Stimulated activated CD4-positive, alpha-beta T cell treated with anti-CD3 and anti-CD28 coated beads, Interleukin-15, amount 100 ng/mL, for 1 hour (primary cell): Measurements from ENCODE around the gene CAMTA1.
"Not testable (repeated sequence)": the region's sequence is repeated elsewhere in the genome, so short reads cannot be mapped to it uniquely, and the experiment has no call there.

Source experiments
- DNase-seq, 2 donors: peaks; one replicate each; pipeline ENCODE4 v3.0.0-alpha.2; 2020; ENCODE audit warnings: low read depth in 1 of 2, low spot score in 1 of 2

Gene CAMTA1

DNA sequence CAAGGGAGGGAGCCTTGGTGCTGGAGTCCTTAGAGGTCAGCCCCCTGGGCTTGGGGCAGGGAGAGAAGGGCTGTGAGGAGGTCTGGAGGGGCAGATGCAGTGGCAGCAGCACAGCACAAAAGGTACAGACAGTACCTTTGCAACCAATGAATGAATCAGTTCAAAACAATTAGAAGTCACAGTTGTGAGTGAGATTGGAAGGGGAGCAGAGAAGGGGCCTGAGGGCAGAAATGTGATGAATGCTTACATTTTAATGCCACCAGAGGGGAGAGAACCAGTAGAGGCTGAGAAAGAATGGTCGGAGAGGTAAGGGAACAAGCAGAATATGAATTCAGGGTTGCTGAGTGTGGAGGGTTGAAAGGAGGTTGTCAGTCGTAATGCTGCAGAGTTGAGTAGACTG, 24.2 kb downstream of the CAMTA1 start:
- no peak for DNase-seq

DNA sequence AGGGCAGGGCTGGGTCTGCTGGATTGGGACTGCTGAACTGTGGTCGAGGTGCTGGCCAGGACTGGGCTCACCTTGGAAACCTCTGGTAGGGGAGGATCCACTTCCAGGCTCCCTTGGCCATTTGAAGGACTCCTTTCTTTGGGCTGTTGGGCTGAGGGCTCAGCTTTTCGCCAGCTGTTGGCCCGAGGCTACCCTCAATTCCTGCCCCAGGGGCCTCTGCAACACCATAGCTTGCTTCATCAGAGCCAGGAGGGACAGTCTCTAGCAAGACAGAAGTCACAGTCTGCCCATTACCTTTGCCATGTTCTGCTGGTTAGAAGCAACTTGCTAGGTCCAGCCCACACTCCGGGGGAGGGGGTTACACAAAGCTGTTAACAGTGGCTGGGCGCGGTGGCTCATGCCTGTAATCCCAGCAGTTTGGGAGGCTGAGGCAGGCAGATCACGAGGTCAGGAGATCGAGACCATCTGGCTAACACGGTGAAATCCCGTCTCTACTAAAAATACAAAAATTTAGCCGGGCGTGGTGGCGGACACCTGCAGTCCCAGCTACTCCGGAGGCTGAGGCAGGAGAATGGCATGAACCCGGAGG, 25.0 kb downstream of the CAMTA1 start:
- DNase-seq = not testable (repeated sequence)

DNA sequence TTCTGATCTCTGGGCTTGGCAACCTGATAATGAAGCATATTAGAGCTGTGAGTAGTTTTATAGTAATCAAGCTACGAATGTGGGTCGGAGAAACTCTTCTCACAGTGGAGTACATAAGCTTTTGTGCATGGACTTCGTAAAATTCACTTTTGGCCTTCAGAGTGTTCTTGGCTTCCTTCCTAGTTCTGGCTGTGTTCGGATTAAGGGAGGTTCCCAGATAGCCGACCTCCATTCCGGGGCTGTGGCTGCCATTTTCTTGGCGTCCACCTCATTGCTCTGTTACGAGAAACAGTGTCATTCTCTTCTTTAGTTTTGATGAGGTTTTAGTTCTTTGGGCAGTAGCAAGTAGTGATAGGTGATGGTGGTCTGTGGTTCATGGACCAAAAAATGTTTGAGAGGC, 26.3 kb downstream of the CAMTA1 start:
- DNase-seq = no peak

DNA sequence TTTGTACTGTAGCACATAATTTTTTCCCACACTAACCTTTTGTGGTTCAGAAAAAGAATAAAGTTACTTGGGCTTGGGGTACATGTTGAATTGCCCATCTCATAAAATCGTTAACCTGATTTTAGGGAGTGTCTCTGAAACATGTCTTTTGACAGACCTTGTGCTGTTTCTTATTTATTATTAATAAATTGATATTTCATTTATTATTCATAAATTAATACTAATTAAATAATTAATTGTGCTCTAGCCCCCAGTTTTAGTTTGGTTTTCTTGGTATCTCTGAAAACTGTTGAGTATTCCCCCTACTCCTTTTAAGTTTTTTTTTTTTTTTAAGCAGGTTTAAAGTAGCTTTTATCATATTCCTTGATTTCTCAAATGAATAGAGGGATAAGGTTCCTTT, 27.9 kb downstream of the CAMTA1 start:
- DNase-seq = no peak

DNA sequence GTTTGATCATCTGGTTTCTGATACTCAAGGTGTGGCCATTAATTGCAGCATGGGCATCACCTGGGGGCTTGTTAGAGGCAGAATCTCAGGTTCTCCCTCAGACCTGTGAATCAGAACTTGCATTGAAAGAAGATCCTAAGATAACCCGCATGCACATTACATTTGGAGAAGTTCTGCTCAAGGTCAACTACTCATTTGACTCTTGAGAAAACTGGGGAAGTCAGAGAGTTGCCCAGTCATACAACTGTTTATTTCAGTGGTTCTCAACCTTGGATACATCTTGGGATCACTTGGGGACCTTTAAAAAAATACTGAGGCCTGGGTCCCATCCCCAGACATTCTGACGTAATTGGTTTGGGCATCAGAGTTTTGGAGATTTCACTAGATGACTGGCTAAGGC, 30.5 kb downstream of the CAMTA1 start:
- no peak for DNase-seq

DNA sequence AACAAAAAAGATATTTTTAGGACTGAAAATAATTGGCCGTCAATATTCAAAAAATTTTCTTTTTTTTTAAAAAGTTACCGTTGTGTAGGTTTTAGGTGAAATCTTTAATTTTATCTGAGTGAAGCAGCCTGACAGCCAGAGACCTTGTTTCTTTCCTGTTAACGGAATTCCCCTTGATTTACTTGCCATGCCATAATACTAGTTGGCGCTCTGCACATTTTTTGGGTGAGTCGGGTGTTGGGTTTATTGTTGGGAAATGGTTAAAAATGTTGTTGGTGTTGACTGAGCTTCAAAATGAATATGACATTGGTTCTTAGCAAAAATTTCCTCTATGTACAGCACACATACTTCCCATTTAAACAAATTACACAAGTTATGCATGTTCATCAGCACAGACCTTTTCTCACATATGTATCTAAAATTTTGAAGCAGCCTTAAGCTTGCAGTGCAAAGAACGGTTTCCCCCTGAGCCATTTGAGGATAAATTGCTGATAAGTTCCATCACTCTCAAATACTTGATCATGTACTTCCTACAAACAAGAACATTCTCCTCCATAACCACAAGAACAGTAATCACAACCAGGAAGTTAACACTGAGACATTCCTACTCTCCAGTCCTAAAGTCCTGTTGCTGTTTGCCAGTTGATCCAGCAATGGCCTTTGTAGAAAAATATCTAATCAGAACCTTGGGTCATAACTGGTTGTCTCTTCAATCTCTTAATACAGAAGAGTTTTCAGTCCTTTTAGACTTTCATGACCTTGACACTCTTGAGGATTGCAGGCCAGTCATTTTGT, 34.2 kb downstream of the CAMTA1 start:
- no peak for DNase-seq

DNA sequence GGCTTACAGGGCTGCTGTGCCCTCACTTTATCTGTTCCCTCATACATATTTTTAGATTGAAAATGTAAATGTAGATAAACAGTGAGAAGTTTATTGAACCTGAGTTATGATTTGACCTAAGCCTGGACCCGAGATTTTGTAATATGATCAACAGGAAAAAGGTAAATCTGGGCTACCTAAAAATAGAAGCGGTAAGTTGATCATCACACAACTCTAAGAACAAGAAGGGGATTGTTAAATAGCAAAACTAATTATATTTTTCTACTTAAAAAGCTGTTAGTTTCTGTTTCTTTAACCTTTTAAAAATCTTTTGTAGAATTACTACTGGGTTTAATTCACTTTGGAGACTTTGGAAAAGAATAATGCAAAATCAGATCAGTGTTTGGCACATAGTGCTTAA, 35.6 kb downstream of the CAMTA1 start:
- DNase-seq = no peak

DNA sequence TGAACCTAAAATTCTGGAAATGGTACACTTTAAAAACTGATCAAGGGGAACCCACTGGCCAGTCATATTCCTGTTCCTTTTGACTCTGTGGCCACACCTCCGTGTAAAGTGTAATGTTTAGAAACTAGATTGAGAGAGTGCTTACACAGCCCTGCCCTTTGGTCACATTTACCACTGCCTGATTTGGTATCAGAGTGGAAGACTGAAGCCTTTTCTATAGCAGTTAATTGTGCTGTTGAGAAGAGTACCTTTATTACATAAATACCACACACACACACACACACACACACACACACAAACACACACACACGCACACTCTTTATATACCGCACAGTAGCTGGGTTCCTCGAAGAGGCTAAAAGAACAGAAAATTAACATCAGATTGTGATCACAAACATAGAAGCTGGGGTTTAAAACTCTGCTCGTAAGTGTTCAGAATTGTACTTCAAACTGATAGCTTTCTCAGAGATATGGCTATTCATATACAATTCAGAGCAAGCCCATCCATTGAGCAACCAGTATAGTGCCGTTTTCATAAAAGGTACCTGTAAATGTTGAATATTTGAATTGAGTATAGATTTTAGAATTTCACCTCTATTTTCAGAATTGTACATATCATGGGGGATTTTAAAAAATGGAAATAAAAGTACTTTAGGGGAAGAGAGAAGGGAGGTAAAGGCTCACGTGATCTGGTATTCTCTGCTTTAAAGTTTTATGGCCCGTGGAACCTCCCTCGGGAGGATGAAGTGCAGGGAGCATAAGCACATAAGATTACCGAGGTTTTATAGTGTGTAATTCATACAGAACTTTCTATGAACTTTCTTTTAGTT, 37.5 kb downstream of the CAMTA1 start:
- no peak for DNase-seq

DNA sequence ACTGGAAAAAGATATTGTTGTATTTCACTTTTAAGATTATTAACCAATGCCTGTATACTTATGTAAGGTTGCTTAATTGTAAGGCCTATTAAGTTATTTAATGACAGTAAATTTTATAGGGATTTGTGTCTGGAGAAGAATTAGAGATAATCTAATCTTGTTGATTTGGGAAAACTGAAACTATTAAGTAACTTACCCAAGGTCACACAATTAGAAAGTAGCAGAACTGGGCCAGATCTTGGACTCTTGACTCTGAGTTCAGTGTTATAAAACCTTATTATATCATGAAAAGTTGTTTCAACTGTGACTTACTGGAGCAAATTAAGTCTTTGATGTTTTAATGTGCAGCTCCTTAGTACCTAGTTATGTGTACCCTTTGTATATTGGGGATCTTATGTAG, 38.5 kb downstream of the CAMTA1 start:
- DNase-seq = no peak

DNA sequence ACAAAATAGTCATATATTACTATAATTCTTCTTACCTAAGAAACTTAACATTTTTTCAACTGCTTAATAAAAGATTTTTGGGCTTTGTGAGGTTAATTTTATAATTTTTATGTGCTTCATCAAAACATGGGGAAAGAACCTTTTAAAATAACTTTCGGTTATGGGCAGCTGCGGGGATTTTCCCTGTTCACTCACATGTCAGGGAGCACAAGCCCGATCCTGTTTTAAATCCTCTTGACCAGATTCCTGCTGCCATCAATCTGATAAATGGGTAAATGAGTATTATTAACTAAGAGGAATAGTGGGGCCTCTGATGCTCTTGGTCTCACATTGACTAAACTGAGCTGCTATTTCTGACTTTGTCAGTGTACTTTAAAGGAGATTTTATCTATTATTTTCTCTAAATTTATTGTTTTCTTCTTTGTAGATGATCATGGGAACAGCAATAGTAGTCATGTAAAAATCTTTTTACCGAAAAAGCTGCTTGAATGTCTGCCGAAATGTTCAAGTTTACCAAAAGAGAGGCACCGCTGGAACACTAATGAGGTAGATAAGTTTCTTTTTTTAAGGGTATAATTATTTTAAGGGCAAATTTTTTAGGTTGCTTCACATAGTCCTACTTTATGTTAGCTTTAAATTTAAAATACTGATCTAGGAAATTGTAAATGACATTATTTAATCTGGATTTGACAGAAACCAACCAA, 39.6 kb downstream of the CAMTA1 start:
- DNase-seq = no peak

DNA sequence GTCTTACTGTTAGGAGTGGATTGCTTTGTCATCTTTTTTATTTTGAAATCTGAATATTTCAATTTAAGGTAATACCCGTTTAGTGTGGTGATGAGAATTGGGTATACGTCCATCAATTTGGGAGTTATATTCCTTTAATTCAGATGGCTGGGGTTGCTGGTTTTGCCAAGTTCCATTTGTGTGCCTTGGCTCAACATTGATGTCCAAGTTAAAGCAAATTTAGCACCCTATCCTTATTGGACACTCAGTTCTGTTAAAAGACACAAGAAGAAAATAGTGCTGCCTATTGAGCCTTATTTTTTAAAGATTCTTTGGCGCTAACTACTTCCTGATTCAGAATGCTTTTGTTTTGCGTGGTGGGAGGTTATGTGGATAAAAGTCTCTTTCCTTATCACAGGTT, 40.6 kb downstream of the CAMTA1 start:
- no peak for DNase-seq

DNA sequence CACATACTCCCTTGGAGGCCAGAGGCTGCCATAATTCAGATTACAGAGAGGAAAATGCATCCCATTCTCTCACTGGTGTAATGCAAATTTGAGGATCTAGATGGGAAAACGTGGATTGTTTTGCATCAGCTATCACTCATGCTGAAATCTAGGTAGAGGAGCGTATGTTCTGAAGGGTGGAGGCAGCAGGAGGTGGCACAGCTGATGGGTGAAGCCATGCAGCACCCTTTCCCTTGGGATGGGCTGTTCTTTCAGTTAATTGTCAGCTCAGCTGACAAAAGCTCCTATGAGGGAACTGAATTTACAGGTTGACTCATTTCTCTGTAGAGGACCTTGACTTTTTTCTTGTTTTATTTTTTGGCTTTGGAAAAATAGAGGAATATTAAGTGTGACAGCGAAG, 41.8 kb downstream of the CAMTA1 start:
- DNase-seq = no peak

DNA sequence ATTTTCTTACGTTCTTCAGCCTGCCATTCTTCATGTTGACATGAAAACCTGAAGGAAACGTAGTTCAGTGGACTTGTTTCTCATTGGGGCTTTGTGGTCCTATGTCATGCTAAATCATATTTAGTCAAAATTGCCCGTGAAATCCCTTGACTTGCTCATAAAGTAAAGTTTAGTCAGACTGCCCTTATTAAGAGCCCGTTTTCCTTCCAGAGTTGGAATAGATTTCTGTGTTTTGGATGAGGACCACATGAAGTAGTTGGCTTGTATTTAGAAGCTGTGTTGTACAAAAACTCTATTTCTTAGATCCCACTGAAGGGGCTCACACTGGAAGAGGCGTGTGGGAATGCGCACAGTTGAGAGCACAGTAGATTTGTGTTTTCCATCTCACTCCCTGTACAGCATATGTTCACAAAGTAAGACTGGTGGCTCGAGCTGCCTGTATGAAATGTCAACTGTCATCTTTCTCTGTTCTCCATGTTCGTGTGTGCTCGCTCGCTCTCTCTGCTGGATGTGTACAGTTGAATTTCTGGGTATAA, 42.4 kb downstream of the CAMTA1 start:
- no peak for DNase-seq

DNA sequence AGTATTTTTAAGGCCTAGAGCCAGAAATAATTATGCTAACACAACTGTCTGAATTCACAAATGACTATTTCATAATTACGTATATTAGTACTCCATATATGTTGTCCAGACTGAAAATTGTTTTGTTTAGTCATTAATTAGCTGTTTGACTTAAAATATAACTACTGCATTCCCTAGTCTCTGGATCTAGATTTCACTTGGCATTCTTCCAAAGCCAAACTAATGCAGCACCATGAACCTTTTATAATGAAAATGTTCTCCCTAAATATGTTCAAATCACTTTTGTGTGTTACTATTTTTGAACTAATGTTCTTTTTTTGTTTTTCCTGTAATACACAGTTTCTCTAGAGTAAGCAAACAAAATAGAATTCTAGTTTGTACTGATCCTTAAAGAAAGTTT, 46.1 kb downstream of the CAMTA1 start:
- DNase-seq = no peak

DNA sequence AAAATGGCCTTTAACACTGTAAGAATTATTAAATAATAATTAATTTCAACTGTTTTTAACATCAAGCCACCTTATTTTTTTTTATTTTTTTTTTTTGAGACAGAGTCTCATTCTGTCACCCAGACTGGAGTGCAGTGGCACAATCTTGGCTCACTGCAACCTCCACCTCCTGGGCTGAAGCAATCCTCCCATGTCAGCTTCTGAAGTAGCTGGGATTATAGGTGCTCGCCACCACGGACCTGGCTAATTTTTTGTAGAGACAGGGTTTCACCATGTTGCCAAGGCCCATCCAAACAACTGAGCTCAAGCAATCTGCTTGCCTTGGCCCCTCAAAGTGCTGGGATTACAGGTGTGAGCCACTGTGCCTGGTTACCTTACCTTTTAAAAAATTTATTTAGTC, 46.8 kb downstream of the CAMTA1 start:
- DNase-seq = not testable (repeated sequence)

DNA sequence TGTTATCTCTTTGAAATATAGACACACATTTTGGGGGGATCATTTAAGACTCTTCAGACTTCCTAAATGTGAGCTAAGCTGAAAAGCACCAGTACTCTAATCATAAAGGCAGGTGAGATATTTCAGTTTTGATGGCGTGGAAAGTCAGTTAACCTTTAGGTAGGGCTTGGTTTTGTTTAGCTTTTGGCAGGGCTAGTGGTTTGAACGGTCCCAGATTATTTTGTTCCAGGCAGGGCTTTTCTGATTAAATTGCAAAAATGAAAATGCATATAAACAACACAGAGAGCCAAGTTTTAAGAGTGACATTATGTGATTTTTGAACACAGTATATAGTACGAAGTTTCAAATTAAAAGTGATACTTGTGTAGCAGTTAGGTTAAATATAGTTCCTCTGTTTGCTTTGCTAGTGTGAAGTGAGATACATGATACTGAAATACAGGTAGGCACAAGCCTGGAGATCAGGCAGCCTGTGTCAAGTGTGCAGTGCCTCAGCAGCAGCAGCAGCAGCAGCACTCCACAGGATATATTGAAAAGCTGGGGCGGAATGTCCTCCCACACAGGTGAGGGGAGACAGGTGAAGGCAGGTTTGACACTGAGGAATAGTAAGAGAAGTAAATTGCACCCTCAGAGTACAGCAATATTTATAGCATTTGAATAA, 47.4 kb downstream of the CAMTA1 start:
- no peak for DNase-seq

DNA sequence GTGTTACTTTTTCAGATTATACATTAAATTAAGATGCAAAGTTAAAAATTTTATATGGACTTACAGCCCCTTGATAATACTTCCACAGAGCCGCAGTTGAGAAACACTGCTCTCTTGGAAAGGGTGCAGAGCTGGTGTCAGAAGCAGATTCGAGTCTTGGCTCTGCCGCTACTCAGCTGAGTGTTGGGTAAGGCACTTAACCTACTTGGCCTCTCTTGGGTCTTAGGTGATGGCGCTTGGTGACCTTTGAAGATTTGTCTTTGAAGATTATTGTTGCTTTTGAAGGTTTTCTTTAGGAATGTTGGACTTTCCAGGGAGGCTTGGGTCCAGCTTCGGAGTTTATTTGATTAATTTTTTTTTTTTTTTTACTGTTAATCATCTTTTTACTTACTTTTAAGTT, 48.5 kb downstream of the CAMTA1 start:
- DNase-seq = no peak

DNA sequence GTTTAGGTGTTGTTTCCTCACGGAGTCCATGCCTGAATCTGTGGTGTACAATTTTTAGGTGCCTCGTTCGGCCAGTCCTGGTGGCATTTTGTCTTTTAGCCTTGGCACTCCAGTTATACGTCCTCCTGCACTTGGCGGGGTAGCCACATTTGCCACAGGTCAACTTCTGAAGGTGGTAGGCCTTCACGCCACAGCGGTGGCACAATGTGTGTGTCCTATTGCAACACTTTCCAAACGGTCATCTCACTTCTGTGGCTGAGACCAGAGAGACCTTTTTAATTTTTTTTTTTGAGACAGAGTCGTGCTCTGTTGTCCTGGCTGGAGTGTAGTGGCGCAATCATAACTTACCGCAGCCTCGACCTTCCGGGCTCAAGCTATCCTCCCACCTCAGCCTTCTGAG, 49.1 kb downstream of the CAMTA1 start:
- DNase-seq = no peak

DNA sequence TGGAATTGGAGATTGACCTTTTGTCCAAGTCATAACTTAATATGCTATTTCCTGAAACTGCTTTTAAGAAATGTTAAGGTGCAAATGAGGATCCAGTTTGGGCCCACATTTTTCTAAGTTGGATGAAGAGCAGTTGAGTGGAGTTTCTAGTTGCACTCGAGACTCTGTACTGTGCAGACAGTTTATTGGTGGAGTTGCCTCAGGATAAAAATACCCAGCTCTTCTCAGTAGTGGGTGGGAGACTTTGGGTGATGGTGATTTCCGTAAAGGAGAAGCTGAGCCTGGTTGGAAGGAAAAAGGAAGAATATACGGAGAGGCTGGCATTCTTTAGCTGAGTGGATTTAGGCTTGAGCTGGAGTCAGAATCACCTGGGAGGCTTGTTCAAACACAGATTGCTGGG, 49.9 kb downstream of the CAMTA1 start:
- DNase-seq = no peak

DNA sequence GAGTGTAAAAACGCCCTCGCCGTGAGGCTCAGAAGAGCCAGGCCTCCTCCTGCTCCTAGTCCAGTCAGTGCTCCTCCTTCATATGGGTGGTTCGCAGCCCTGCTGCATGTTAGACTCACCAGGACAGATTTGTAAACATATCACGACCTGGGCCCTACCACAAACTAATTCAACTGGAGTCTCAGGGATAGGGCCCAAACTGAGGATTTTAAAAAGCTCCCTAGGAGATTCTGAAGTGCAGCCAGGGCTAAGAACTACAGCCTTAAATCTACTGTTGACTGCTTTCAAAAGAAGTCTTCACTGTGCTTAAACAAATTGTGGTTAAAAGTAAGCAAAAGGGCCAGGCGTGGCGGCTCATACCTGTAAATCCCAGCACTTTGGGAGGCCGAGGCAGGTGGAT, 57.0 kb downstream of the CAMTA1 start:
- no peak for DNase-seq

DNA sequence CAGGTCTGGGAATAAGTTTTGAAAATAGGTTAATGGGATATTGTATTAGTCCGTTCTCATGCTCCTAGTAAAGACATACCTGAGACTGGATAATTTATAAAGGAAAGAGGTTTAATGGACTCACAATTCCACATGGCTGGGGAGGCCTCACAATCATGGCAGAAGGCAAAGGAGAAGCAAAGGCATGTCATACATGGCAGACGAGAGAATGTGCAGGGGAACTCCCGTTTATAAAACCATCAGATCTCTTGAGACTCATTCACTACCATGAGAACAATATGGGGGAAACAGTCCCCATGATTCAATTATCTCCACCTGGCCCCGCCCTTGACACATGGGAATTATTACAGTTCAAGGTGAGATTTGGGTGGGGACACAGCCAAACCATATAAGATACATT, 60.5 kb downstream of the CAMTA1 start:
- DNase-seq = not testable (repeated sequence)
